Ramos (cell line): Measurements from ENCODE around the gene DNAH1.

Experiments
- in situ Hi-C: fragments of 300-500 bp; cut with MboI; formaldehyde crosslinking; loops from one replicate; pipeline ENCODE4 v1.14.3; 2022; ENCODE audit warnings: low sequenced_read_pairs; ENCODE audit not compliant: unreplicated experiment

The DNAH1 gene

GRCh38 chr3:52354676-52355075 lies 38.6 kb downstream of the DNAH1 start:
- in situ Hi-C loops = no loop called here

- in situ Hi-C loops = no loop called here
Measured at GRCh38 chr3:52355526-52355925, 39.4 kb downstream of the DNAH1 start.

GRCh38 chr3:52356126-52356525 lies 40.0 kb downstream of the DNAH1 start:
- in situ Hi-C loops = no loop called here

- in situ Hi-C loops = no loop called here
Measured at GRCh38 chr3:52357151-52358080, 41.3 kb downstream of the DNAH1 start.

GRCh38 chr3:52358362-52358940 lies 42.3 kb downstream of the DNAH1 start:
- in situ Hi-C loops = no loop called here

- in situ Hi-C loops = no loop called here
Measured at GRCh38 chr3:52359116-52359855, 43.2 kb downstream of the DNAH1 start.

- in situ Hi-C loops = no loop called here
Measured at GRCh38 chr3:52361011-52361410, 44.9 kb downstream of the DNAH1 start.

GRCh38 chr3:52361454-52361853 lies 45.3 kb downstream of the DNAH1 start:
- in situ Hi-C loops = no loop called here

- in situ Hi-C loops = no loop called here
Measured at GRCh38 chr3:52361898-52362297, 45.8 kb downstream of the DNAH1 start.

GRCh38 chr3:52364322-52365035 lies 48.4 kb downstream of the DNAH1 start:
- in situ Hi-C loops = no loop called here

GRCh38 chr3:52366527-52366926 lies 50.4 kb downstream of the DNAH1 start:
- in situ Hi-C loops = no loop called here

GRCh38 chr3:52367891-52368880 lies 52.1 kb downstream of the DNAH1 start:
- in situ Hi-C loops = no loop called here

GRCh38 chr3:52370531-52370930 lies 54.4 kb downstream of the DNAH1 start:
- in situ Hi-C loops = no loop called here

- in situ Hi-C loops = no loop called here
Measured at GRCh38 chr3:52372822-52373504, 56.8 kb downstream of the DNAH1 start.

- in situ Hi-C loops = no loop called here
Measured at GRCh38 chr3:52373676-52374075, 57.6 kb downstream of the DNAH1 start.

GRCh38 chr3:52374173-52374572 lies 58.1 kb downstream of the DNAH1 start:
- in situ Hi-C loops = no loop called here

- in situ Hi-C loops = no loop called here
Measured at GRCh38 chr3:52379610-52380009, 63.5 kb downstream of the DNAH1 start.

GRCh38 chr3:52380023-52380422 lies 63.9 kb downstream of the DNAH1 start:
- in situ Hi-C loops = no loop called here

- in situ Hi-C loops = no loop called here
Measured at GRCh38 chr3:52381623-52382022, 65.5 kb downstream of the DNAH1 start.
